ENCODE data around the gene RAD23A.

RAD23A gene

DNA sequence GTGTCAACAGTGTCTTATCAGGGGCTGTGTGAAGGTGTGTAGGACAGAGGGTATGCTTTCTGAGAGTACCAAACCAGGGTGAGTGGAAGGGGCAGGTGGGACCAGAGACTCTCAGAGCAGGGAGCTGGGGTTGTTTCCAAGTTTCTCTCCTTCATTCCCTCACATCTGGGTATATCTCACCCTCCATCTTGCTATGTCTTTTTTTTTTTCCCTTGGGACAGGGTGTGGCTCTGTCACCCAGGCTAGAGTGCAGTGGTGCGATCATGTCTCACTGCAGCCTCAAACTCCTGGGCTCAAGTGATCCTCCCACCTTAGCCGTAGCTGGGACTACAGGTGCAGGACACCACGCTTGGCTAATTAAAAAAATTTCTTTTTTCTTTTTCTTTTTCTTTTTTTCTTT is 34.3 kb downstream of the RAD23A start:
- DNase-seq (ENCODE audit: low read depth, low spot score) = no peak

DNA sequence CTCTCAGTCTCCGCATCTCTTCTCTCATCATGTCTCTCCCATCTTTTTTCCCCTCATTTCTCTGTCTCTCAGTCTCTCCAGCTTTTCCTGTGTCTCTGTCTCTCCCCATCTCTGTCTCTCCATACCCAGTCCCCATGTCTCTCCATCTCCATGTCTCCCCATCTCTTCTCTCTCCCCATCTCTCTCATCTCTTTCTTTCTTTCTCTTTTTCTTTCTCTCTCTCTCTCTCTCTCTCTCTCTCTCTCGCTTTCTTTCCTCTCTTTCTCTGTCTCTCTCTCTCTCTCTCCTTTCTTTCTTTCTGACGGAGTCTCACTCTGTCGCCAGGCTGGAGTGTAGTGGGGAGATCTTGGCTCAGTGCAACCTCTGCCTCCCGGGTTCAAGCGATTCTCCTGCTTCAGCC is 37.0 kb downstream of the RAD23A start:
- no peak overlapping the region for H3K27ac ChIP-seq
- no peak for DNase-seq (ENCODE audit: low read depth, low spot score)

More for the DNA sequence above, 34.3 kb downstream of the RAD23A start:
- H3K27ac ChIP-seq = no peak overlapping the region

DNA sequence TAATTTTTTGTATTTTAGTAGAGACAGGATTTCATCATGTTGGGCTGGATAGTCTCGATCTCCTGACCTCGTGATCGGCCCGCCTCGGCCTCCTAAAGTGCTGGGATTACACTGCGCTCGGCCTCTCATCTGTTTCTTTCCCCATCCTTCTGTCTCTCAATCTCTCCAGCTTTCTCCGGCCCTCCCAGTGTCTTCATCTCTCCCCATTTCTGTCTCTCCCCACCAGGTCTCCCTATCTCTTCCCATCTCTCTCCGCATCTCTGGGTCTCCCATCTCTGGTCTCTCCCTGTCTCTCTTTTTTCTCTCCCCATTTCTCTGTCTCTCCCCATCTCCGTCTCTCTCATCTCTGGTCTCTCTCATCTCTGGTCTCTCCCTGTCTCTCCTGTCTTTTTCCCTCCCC is 37.4 kb downstream of the RAD23A start:
- H3K27ac ChIP-seq = no peak overlapping the region
- no peak for DNase-seq (ENCODE audit: low read depth, low spot score)

DNA sequence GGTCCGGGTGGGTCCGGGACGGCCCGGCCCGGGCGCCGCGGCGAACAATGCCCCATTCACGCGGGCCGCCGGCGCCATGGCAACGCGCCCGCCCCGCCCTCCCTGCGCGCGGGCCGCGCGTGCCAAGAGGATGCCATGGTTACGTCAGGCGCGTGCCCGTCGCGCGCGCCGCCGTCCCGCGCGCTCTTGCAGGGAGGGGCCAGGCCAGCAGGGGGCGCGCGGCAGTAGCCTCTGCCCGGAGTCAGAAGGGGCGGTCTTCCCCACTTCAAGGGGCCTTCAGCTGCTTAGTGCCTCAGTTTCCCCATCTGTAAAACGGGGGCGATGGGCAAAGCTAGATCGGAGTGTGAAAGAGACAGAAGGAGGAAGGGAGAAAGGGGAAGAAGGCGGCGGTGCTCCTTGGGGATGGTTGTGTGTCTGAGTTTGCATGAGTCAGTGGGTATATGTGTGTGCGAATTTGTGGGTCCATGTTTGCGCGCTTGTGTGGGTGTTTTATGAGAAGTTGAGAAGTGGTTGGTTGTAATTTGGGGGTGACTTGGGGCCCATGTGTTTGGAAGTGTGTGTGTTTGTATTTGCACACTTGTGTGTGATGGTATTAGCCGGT is 38.0 kb downstream of the RAD23A start:
- no peak overlapping the region for H3K27ac ChIP-seq
- no peak for DNase-seq (ENCODE audit: low read depth, low spot score)

DNA sequence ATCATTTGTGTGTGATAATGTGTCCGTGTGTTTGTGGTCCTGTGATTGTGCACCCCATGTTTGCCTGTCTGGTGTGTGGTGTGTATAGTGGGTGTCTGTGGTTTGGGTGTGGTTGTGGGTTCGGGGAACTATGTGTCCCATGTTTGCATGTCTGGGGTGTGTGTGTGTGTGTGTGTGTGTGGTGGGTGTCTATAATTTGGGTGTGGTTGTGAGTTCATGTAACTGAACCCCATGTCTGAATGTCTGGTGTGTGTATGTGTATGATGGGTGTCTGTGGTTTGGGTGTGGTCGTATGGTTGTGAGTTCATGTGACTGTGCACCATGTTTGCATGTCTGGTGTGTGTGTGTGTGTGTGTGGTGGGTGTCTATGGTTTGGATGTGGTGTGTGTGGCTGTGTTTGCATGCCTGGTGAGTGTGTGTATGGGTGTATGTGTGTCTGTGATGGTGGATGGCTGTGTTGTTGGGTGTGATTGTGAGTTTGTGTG is 38.5 kb downstream of the RAD23A start:
- no peak for DNase-seq (ENCODE audit: low read depth, low spot score)
- H3K27ac ChIP-seq = no peak overlapping the region

DNA sequence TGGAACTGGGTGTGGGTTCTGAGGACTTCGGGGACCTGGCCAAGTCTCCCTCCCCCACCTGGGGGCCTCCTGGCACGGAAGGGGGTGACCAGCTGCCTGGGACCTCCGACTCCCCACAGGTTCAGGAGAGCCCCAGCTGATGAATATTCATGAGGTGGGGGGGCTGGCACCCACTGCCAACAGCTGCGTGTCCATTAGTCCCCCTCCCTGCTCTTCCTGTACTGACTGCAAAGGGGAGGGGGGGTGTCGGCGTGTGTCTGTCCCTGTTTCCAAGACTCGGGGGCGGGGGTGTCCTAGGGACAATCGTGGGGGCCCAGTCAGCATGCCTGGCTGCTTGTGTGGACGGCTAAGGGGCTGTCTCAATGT is 39.0 kb downstream of the RAD23A start:
- no peak for DNase-seq (ENCODE audit: low read depth, low spot score)

DNA sequence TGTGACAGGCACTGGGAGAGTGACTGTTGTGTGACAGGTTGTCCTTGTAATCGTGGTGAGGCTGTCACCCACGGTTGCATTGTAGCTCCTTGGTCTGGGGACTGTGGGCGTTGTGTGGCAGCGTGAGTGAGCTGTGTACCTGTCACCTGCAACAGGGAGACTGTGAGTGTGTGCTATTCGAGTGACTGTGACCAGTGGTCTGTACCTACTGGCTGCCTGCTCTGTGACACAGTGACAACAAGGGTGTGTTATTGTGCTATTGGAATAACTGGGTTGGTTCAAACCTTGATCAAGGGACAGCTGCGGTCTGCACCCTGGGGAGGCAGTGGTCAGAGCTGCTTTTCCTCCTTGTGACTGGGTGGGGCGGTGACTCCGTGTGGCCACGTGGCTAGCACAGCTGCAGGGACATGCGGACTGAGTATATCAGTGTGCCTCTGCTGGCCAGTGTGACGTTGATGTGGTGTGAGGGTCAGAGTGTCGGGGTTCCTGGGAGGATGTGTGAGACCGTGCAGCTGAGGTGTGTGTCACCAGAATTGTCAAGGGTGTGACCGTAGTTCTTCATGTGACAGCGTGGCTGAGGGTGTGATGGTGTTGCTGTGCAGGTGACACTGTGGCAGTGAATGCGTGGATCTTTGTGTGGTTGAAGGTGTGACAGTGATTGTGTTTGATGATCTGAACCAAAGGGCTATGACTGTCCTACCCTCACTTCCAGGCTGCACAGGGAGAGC is 39.6 kb downstream of the RAD23A start:
- H3K27ac ChIP-seq = no peak overlapping the region
- no peak for DNase-seq (ENCODE audit: low read depth, low spot score)

More for the DNA sequence above, 39.0 kb downstream of the RAD23A start:
- H3K27ac ChIP-seq = no peak overlapping the region

DNA sequence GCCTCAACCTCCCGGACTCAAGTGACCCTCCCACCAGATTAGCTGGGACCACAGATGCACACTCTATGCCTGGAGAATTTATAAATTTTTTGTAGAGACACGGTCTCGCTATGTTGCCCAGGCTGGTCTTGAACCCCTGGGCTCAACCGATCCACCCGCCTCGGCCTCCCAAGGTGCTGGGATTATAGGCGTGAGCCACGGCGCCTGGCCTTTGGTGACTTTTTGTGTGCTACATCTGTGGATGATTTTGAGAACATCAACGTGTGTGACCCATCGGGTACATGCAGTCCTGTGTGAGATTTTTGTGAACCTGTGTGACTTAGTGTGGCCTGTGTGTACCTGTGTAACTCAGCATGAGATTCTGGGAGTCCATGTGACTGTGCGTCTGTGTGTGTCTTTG is 41.1 kb downstream of the RAD23A start:
- H3K27ac ChIP-seq = no peak overlapping the region
- DNase-seq (ENCODE audit: low read depth, low spot score) = no peak

DNA sequence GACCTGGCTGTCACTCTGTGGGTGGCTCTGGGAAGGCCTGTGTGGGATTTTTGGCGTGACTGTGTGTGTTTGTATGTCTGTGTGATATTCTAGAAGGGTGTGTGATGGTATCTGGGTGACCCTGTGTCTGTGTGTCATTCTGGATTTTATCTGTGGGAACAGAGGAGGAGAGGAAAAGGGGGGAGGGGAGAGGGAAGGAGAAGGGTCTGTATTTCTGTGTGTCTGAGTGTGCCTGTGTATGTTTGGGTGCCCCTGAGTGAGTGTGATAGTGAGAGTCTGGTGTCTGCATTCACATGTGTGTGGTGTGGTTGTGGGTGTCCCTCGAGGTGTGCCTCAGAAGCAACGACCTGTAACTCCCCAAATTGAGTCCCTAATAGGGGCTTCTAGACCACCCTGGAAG is 41.5 kb downstream of the RAD23A start:
- DNase-seq (ENCODE audit: low read depth, low spot score) = no peak
- H3K27ac ChIP-seq = no peak overlapping the region

DNA sequence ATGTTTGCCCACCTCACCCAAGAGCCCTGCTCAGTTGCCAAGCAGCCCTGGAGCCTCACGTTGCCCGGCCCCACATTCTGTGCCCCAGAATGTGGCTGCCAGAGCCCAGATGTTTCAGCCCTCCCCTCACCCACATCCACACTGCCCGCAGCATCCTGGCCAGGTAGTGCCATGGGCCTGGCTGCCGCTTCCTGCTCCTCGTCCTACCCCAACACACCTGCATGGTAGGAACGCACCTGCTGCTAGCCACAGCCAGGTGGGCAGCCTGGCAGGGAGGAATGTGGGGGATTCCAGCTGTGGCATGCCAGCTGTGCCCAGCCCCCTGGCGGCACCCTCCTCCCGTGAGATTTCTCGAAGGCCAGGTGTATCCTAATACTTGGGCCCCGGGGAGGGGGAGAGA is 42.1 kb downstream of the RAD23A start:
- no peak for DNase-seq (ENCODE audit: low read depth, low spot score)
- H3K27ac ChIP-seq = no peak overlapping the region

DNA sequence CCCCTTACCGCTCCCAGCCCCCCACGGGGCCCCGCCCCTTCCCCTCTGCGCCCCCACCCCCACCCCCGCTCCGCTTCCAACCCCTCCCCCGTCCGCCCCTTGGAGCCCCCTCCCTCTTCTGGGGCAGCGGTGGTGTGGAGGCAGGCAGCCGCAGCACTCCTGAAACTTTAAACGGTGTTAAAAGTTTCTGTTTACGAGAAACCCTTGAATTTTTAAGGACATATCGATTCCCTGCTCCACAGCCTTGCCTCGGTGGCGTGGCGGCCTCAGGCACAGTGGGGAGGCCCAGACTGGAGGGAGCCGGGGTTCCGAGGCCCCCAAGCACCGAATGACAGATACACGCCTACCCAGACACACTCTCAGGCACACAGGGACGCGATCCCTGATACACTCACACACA is 44.8 kb downstream of the RAD23A start:
- DNase-seq (ENCODE audit: low read depth, low spot score) = no peak
- no peak overlapping the region for H3K27ac ChIP-seq

DNA sequence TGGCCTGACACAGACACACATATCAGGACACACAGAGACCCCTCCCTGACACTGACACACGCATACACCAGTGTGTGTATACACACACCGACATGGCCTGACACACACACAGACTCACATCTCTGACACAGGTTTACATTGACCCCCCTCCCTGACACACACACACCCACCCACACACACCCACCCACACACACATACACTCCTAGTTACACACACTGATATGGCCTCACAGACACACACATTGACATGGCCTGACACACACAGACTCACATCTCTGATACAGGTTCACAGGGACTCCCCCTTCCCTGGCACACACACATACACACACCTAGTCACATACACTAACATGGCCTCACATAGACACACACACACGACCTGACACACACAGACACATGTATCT is 45.2 kb downstream of the RAD23A start:
- no peak for DNase-seq (ENCODE audit: low read depth, low spot score)
- H3K27ac ChIP-seq = no peak overlapping the region

DNA sequence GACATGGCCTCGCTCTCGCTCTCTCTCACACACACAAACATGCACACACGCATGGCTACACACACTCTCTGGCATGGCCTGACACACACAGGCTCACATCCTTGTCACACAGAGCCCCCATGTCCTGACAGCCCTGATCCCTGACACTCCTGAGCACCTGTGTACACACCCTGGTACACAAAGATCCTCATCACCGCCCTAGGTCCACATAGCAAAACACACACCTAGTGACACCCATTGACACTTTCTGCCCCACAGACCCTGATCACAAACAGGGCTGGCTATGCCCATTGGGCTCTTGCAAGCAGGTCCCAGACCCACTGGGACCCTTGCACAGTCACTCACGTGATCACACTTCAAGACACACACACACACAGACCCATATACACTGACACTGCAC is 45.6 kb downstream of the RAD23A start:
- H3K27ac ChIP-seq = no peak overlapping the region
- no peak for DNase-seq (ENCODE audit: low read depth, low spot score)

DNA sequence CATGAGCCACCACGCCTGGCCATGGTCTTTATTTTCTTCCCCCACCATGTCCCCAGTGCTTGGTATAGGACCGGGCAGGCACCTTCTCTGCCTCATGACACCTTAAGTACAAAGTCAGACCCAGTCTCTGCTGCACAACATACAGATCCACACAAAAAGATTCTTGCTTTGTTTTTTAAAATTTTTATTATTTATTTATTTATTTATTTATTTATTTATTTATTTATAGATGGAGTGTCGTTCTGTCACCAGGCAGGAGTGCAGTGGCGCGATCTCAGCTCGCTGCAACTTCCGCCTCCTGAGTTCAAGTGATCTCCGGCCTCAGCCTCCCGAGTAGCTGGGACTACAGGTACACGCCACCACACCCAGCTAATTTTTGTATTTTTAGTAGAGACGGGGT is 47.1 kb downstream of the RAD23A start:
- no peak for DNase-seq (ENCODE audit: low read depth, low spot score)
- H3K27ac ChIP-seq = no peak overlapping the region

DNA sequence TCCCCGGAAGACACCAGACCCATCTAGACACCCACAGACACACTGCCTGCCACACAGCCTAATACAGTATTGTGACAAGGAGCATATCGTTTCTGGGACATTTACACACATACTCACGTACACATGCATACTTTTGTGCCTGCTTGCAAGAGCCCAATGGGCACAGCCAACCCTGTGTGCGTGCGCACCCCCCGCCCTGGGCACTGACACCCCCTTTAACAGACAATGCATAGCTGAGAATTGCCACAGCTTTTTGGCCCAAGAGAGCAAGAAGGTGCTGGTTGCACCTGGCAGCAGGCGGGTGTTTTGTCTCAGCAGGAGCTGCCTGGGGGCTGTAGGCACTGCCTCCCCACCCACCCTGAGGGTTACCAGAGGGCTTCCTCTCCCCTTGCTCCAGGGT is 47.9 kb downstream of the RAD23A start:
- no peak for DNase-seq (ENCODE audit: low read depth, low spot score)
- H3K27ac ChIP-seq = no peak overlapping the region

DNA sequence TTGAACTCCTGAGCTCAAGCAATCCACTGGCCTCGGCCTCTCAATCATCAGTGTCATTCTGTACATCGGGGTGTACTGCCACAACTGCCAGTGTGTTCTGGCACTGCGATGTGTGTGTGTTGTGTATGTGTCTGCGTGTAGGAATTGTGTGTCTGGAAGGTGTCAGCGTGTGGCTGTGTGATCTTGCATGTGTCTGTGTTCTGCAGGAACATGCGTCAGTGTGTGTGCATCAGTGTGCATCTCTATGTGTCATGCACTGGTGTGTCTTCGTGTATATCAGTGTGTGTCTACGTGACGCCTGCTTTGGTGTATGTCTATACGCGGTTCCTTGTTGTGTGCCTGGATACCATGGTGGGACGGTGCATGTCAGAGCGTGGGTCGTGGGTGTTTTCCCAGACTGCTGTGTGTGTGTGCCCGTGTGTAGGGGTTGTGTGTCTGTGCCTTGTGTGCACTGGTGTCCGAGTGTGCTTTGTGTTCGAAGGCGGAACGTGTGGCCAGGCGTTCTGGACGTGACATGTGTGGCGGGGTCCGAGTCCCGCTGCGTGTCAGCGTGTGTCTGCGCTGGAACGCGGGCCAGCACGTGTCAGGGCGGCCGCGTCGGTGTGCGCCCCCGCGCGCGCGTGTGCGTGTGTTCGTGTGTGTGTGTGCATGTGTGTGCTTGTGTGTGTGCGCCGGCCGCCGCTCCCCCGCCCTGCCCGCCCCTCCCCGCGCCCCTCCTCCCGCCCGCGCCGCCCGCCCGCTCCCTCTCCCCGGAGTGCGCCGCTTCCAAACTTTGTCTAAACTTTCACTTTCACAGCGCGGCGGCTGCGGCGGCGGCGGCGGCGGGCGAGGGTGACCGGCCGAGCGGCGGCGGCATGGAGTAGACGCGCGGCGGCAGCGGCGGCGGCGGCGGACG is 49.3 kb downstream of the RAD23A start, which contains the start of gene NFIX:
TSS of gene NFIX (plus strand) at position 775 of the 895 bp plus-strand sequence. CDS start 363 bp downstream, outside the sequence.
- DNase-seq (ENCODE audit: low read depth, low spot score) = no peak
- peak within 1 kb of the TSS; percentile 39 for H3K27ac ChIP-seq

DNA sequence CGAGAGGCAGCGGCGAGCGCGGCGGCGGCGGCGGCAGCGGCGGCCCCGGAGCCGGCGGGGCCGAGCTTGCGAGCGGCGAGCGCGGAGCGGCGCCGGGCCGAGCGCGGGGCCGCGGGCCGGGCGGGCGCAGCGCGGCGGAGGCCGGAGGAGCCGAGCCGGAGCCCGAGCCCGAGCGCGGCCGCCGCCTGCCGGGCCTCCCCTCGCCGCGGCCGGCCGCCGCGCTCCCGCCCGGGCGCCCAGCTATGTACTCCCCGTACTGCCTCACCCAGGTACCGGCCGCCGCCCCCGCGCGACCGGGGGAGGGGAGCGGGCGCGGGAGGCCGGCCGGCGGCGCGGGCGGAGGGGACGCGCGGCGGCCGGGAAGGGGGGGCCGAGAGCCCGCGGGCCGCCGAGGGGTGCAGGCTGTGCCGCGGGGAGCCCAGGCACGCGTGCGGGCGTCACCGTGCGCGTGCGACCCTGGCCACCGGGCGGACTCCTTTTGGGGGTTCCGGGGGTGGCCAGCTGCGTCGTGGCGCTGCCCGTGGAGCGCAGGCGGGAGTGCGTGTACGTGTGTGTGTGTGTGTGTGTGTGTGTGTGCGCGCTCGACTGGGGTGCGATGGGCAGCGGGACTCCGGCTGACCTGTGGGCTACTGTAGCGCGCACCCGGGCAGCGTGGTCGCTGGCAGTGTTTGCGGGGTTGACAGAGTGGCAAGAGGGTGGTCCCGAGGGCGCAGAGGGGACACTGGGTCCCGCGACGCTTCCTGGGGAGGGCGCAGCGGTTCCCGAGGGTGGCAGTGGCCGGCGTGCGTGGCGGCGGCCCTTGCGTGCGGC is 50.1 kb downstream of the RAD23A start:
- H3K27ac ChIP-seq = peak overlapping the region; percentile 39
- no peak for DNase-seq (ENCODE audit: low read depth, low spot score)

DNA sequence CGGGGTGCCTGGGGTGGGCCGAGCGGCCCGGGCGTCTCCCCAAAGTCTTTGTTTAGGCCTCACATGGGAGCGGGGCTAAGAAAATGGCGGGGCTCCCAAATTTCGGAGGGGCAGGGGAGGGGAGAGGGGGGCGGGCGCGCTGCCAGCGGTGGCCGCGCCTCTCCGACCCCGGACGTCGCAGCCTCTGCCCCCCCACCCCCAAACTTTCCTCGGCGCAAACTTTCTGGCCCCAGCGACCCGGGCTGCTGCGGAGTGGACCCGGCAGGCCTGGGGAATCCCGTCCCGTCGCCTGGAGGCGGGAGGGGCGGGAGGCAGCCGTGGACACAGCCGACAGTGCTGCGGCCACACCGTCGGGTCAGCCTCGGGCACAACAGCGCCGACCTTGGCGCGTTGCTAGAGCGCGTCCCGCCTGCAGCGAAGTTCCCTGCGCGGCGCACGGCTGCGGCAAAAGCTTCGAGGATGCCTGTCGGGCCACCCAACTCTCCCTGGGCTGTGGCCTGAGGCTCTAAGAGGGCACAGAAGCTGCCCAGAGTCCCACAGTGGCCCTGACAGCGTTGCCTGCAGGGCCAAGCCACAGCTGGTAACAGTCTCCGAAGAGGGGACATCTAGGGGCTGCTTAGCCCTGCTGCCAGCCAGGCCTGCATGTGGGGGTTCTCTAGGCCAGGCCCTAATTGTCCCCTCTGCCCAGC is 50.9 kb downstream of the RAD23A start:
- peak overlapping the region; percentile 39 for H3K27ac ChIP-seq
- no peak for DNase-seq (ENCODE audit: low read depth, low spot score)

DNA sequence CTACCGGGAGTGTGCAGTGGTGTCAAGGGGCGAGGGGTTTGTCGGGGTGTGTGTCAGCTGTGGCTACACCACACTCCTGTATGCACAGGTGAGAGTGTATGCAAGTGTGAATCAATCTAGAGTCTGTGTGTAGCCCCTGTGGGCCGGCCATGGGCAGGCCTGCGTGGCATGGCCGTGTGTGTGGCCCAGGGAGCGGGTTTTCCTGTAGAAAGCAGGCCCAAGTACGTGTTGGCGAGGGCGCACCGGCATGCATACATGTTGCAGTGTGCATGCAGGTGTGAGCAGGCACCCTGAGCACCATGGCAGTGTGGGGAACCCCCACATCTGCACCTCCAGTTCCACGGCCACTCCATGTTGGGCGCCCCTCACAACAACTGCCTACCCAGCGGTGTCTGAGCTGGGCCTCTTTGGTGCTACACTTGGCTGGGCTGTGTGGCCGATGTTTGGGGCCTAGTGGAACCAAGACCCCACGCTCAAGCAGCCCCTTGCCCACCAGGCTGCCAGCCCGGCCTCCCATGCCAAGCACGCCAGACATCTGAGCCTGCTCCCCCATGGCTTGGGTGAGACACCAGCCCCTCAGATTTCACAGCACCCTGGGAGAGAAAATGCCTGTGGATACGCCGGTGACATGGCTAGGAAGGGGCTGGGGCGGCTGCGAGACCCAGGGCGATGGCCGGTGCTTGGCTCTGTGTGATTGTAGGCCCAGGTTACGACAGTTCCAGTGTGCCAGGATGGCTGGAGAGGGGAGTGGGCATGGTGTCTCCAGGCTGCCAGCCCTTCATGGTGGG is 51.7 kb downstream of the RAD23A start:
- peak overlapping the region; percentile 39 for H3K27ac ChIP-seq
- DNase-seq (ENCODE audit: low read depth, low spot score) = no peak

Measured in epithelial cell of prostate (primary cell).